Activated CD4-positive, alpha-beta memory T cell treated with anti-CD3 and anti-CD28 coated beads for 36 hours (primary cell): ENCODE measurements around the gene ENDOG. TPM values are rescaled to one million over a fixed set of nuclear protein-coding genes. Genes with fewer than 3 reads are reported as not detected.
"Not testable (repeated sequence)": the region's sequence is repeated elsewhere in the genome, so short reads cannot be mapped to it uniquely, and the experiment has no call there.

Source experiments
- CTCF ChIA-PET: fragments of 350-600 bp; sonication (Branson Sonifier 250); formaldehyde crosslinking; loops from one replicate; lab custom pipeline; 2021; ENCODE audit warnings: antibody characterized with exemption, inconsistent platforms; lab: Charles Lee
- POLR2A ChIA-PET: fragments of 350-600 bp; sonication (Branson Sonifier 250); formaldehyde crosslinking; loops from one replicate; lab custom pipeline; 2021; ENCODE audit warnings: antibody characterized with exemption; lab: Charles Lee
- DNase-seq: peaks from one replicate; pipeline ENCODE4 v3.0.0-alpha.2; 2020
- H3K27ac Mint-ChIP-seq: one replicate; pipeline ENCODE4 v1.8.0; 2021; ENCODE audit warnings: mixed read lengths
- H3K27me3 Mint-ChIP-seq: one replicate; pipeline ENCODE4 v1.8.0; 2021; ENCODE audit warnings: mixed read lengths
- H3K36me3 Mint-ChIP-seq: one replicate; pipeline ENCODE4 v1.8.0; 2021; ENCODE audit warnings: mixed read lengths
- H3K4me1 Mint-ChIP-seq: one replicate; pipeline ENCODE4 v1.8.0; 2021; ENCODE audit warnings: low read depth, mixed read lengths
- H3K4me3 Mint-ChIP-seq: one replicate; pipeline ENCODE4 v1.8.0; 2021; ENCODE audit warnings: mild to moderate bottlenecking, mixed read lengths
- H3K9me3 Mint-ChIP-seq: one replicate; pipeline ENCODE4 v1.8.0; 2021; ENCODE audit warnings: mixed read lengths
- intact Hi-C: fragments of 100-400 bp; cut with micrococcal nuclease; formaldehyde crosslinking; loops from one replicate; pipeline ENCODE4 v1.15.1; 2023
- total RNA-seq, 2 experiments: library from RNA; stranded (reverse); gene quantifications; one replicate each; pipeline ENCODE4 v1.2.3, GENCODE V29; 2021

The ENDOG gene
- 10 to 100 TPM; 13.8 to 14.2 TPM for total RNA-seq

GRCh38 chr9:128818099-128818838 lies at the start of gene ENDOG:
Gene ENDOG, plus strand, starts transcription at chr9:128818500. Its CDS starts 185 bp downstream, at chr9:128818685.
- ChIA-PET POLR2A (interaction anchor here (0.5 to 2.6 kb wide), 10 partner anchors 12 to 447 kb away, joined by 3 to 31 read pairs (median 3); partner anchors contain the start of genes DOLK, NUP188, SET and SPOUT1), CTCF (interaction anchor here (0.6 to 2.7 kb wide), 42 partner anchors 8 to 456 kb away, joined by 3 to 39 read pairs (median 4); partner anchors contain the start of genes DOLK, KYAT1, LRRC8A and NUP188)
- Mint-ChIP-seq H3K4me1 (peaks cover 17% of the 10 kb centered on the region), H3K27ac (peak within 1 kb of the TSS; percentile 23), H3K4me3 (peak within 1 kb of the TSS; percentile 77), H3K9me3 (no peaks in the 10 kb centered on the region), H3K27me3 (no peaks in the 10 kb centered on the region), H3K36me3 (peaks cover 7% of the 10 kb centered on the region)
- peak; percentile 99 for DNase-seq
- intact Hi-C loops, result loop anchor here (1.0 to 5.0 kb wide), 7 partner anchors 11 to 210 kb away; partner anchors contain the start of genes DOLK, DYNC2I2, NUP188 and PKN3

- Mint-ChIP-seq H3K36me3 (no peaks in the 10 kb centered on the region), H3K27ac (no peak overlapping the region), H3K27me3 (no peaks in the 10 kb centered on the region), H3K4me3 (no peak overlapping the region), H3K4me1 (peaks cover 17% of the 10 kb centered on the region), H3K9me3 (no peaks in the 10 kb centered on the region)
- intact Hi-C loops, result no loop called here
- POLR2A ChIA-PET, result no interaction called here
- no peak for DNase-seq
- CTCF ChIA-PET, result interaction anchor here (0.6 kb wide), 1 partner anchor 67 kb away, joined by 3 read pairs; the partner anchor contains the start of gene PKN3
These were observed 49.7 kb upstream of the ENDOG start for GRCh38 chr9:128768606-128769005.

GRCh38 chr9:128770286-128771030 lies 47.8 kb upstream of the ENDOG start:
- no peaks in the 10 kb centered on the region for H3K27me3 Mint-ChIP-seq
- DNase-seq, result no peak
- no peaks in the 10 kb centered on the region for H3K36me3 Mint-ChIP-seq
- CTCF ChIA-PET, result interaction anchor here (0.8 to 1.7 kb wide), 4 partner anchors 18 to 122 kb away, joined by 3 to 13 read pairs (median 3); partner anchors contain the start of gene ENDOG
- H3K4me1 Mint-ChIP-seq, result peaks cover 17% of the 10 kb centered on the region
- no peak overlapping the region for H3K27ac Mint-ChIP-seq
- peak overlapping the region; percentile 94 for H3K4me3 Mint-ChIP-seq
- intact Hi-C loops, result loop anchor here (1.0 to 5.0 kb wide), 4 partner anchors 17 to 177 kb away; partner anchors contain the start of genes DOLK, ENDOG, NUP188 and TBC1D13
- POLR2A ChIA-PET, result interaction anchor here (0.7 to 1.3 kb wide), 6 partner anchors 16 to 86 kb away, joined by 3 to 7 read pairs (median 4); partner anchors contain the start of genes ENDOG, SPOUT1, TBC1D13 and ZDHHC12
- H3K9me3 Mint-ChIP-seq, result no peaks in the 10 kb centered on the region

DNA sequence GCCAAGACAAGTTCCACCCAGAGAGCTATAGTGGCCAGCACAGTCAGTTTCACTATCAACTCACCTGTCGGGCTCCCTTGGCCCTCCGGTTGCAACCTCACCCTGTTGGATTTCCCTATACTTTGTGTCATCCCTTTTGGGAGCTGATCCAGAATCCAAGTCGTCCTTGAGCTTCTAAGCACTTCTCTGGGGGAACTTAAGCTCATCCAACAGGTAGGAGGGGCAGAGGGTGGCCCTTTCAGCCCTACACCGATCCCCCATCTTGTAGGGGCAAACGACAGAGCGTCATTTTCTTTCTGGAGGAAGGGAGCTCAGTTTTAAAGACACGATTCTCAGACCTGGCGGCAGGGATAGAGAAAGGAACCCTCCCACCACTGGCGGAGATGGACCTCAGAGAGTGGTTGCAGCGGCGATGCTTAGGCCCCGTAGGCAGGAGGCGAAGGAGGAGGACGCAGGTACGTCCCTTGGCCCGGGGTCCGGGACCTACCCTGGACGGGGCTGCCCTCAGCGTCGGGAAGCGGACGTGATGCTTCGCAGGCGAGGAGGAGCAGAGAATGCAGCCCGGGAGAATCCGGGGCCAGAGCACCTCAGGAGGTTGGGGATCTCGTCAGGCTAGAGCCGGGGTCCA lies 47.1 kb upstream of the ENDOG start:
- CTCF ChIA-PET, result interaction anchor here (0.6 to 1.7 kb wide), 6 partner anchors 11 to 123 kb away, joined by 3 to 13 read pairs (median 4); partner anchors contain the start of genes ENDOG and PKN3
- H3K27me3 Mint-ChIP-seq, result no peaks in the 10 kb centered on the region
- intact Hi-C loops, result loop anchor here (1.0 to 5.0 kb wide), 4 partner anchors 16 to 176 kb away; partner anchors contain the start of genes DOLK, ENDOG, NUP188 and TBC1D13

GRCh38 chr9:128771745-128772519 lies 46.4 kb upstream of the ENDOG start, which contains the start of gene ZER1:
Gene ZER1, minus strand, starts transcription at chr9:128771927. Its CDS starts 16,362 bp downstream, at chr9:128755565.
- H3K4me1 Mint-ChIP-seq, result peaks cover 17% of the 10 kb centered on the region
- no peaks in the 10 kb centered on the region for H3K27me3 Mint-ChIP-seq
- DNase-seq, result peak; percentile 95
- peak within 1 kb of the TSS; percentile 94 for H3K4me3 Mint-ChIP-seq
- H3K9me3 Mint-ChIP-seq, result no peaks in the 10 kb centered on the region
- POLR2A ChIA-PET, result interaction anchor here (0.7 to 1.3 kb wide), 6 partner anchors 14 to 1225 kb away, joined by 3 to 7 read pairs (median 4); partner anchors contain the start of genes ENDOG, SPOUT1, TBC1D13 and ZDHHC12
- no peaks in the 10 kb centered on the region for H3K36me3 Mint-ChIP-seq
- intact Hi-C loops, result loop anchor here (1.0 to 5.0 kb wide), 4 partner anchors 15 to 175 kb away; partner anchors contain the start of genes DOLK, ENDOG, NUP188 and TBC1D13
- peak within 1 kb of the TSS; percentile 82 for H3K27ac Mint-ChIP-seq
- CTCF ChIA-PET, result interaction anchor here (0.6 to 1.7 kb wide), 5 partner anchors 12 to 70 kb away, joined by 3 to 13 read pairs (median 4); partner anchors contain the start of genes ENDOG and PKN3

More for the DNA sequence above, 47.1 kb upstream of the ENDOG start:
- POLR2A ChIA-PET, result interaction anchor here (0.7 to 1.3 kb wide), 7 partner anchors 15 to 1226 kb away, joined by 3 to 7 read pairs (median 4); partner anchors contain the start of genes ENDOG, SPOUT1, TBC1D13 and ZDHHC12
- Mint-ChIP-seq H3K36me3 (no peaks in the 10 kb centered on the region), H3K4me3 (peak overlapping the region; percentile 94), H3K9me3 (no peaks in the 10 kb centered on the region), H3K27ac (peak overlapping the region; percentile 82), H3K4me1 (peaks cover 17% of the 10 kb centered on the region)
- peak; percentile 12 for DNase-seq

- CTCF ChIA-PET, result interaction anchor here (1.3 kb wide), 1 partner anchor 71 kb away, joined by 4 read pairs; the partner anchor contains the start of gene PKN3
These were observed 45.3 kb upstream of the ENDOG start for GRCh38 chr9:128773049-128773448.

DNA sequence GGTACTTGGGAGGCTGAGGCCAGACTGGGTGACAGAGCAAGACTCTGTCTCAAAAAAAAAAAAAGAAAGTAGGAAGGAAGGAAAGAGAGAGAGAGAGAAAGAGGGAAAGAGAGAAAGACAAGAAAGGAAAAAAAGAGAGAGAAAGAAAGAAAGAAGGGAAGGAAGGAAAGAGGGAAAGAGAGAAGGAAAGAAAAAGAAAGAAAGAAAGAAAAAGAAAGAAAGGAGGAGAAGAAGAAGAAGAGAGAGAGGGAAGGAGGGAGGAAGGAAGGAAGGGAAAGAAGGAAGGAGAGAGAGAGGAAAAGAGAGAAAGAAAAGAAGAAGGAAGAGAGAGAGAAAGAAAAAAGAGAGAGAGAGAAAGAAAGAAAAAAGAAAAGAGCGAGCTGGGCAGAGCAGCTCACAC lies 43.5 kb upstream of the ENDOG start:
- Mint-ChIP-seq H3K9me3 (no peaks in the 10 kb centered on the region), H3K27me3 (no peaks in the 10 kb centered on the region), H3K4me3 (no peak overlapping the region), H3K36me3 (no peaks in the 10 kb centered on the region), H3K4me1 (peaks cover 9% of the 10 kb centered on the region), H3K27ac (no peak overlapping the region)
- intact Hi-C loops, result loop anchor here (5.0 kb wide), 1 partner anchor 172 kb away; the partner anchor contains the start of genes DOLK and NUP188
- DNase-seq, result no peak
- CTCF ChIA-PET, result no interaction called here
- POLR2A ChIA-PET, result no interaction called here

More at GRCh38 chr9:128773049-128773448, 45.3 kb upstream of the ENDOG start:
- Mint-ChIP-seq H3K27ac (no peak overlapping the region), H3K36me3 (no peaks in the 10 kb centered on the region), H3K4me3 (no peak overlapping the region), H3K27me3 (no peaks in the 10 kb centered on the region), H3K9me3 (no peaks in the 10 kb centered on the region), H3K4me1 (peaks cover 17% of the 10 kb centered on the region)
- POLR2A ChIA-PET, result no interaction called here
- intact Hi-C loops, result loop anchor here (5.0 kb wide), 1 partner anchor 174 kb away; the partner anchor contains the start of genes DOLK and NUP188
- no peak for DNase-seq

GRCh38 chr9:128780093-128780492 lies 38.2 kb upstream of the ENDOG start:
- H3K9me3 Mint-ChIP-seq, H3K27me3 Mint-ChIP-seq, intact Hi-C loops, H3K27ac Mint-ChIP-seq, CTCF ChIA-PET, POLR2A ChIA-PET, H3K4me3 Mint-ChIP-seq, DNase-seq, H3K4me1 Mint-ChIP-seq, H3K36me3 Mint-ChIP-seq: not testable (repeated sequence)

- no peak overlapping the region for H3K27ac Mint-ChIP-seq
- peaks cover 4% of the 10 kb centered on the region for H3K9me3 Mint-ChIP-seq
- no peaks in the 10 kb centered on the region for H3K4me1 Mint-ChIP-seq
These were observed 36.9 kb upstream of the ENDOG start for GRCh38 chr9:128781187-128782070.

More at GRCh38 chr9:128781187-128782070, 36.9 kb upstream of the ENDOG start:
- no peak for DNase-seq
- Mint-ChIP-seq H3K36me3 (no peaks in the 10 kb centered on the region), H3K27me3 (no peaks in the 10 kb centered on the region), H3K4me3 (no peak overlapping the region)
- ChIA-PET POLR2A (no interaction called here), CTCF (interaction anchor here (0.5 to 2.3 kb wide), 2 partner anchors 37 to 81 kb away, joined by 3 to 12 read pairs; partner anchors contain the start of gene ENDOG)
- intact Hi-C loops, result no loop called here
